IMR-90 (cell line): ENCODE measurements around the gene PLIN5.

Experiments
- BHLHE40 ChIP-seq: fragments of 150-350 bp; IDR thresholded peaks from 2 replicates; pipeline ENCODE4 v1.6.1; 2016; ENCODE audit warnings: mild to moderate bottlenecking, low read depth, low read length
- CEBPB ChIP-seq: IDR thresholded peaks from 2 replicates; pipeline ENCODE4 v1.6.1; 2012; ENCODE audit warnings: low read depth, low read length, improper control_type of control experiment
- ELK1 ChIP-seq: fragments of 150-350 bp; IDR thresholded peaks from 2 replicates; pipeline ENCODE4 v1.6.1; 2016; ENCODE audit warnings: low read depth, mild to moderate bottlenecking, low read length, moderate library complexity, borderline replicate concordance
- MAFK ChIP-seq: IDR thresholded peaks from 2 replicates; pipeline ENCODE4 v1.6.1; 2012; ENCODE audit warnings: low read depth, low read length, improper control_type of control experiment
- MXI1 ChIP-seq: IDR thresholded peaks from 2 replicates; pipeline ENCODE4 v1.6.1; 2012; ENCODE audit warnings: low read depth, mild to moderate bottlenecking, low read length, moderate library complexity, borderline replicate concordance
- POLR2A ChIP-seq: IDR thresholded peaks from 2 replicates; pipeline ENCODE4 v1.6.1; 2012; ENCODE audit warnings: mild to moderate bottlenecking, low read depth, low read length
- RAD21 ChIP-seq: IDR thresholded peaks from 2 replicates; pipeline ENCODE4 v1.6.1; 2012; ENCODE audit warnings: low read length, improper control_type of control experiment
- SMC3 ChIP-seq: fragments of 150-350 bp; IDR thresholded peaks from 2 replicates; pipeline ENCODE4 v1.6.1; 2016; ENCODE audit warnings: low read depth, mild to moderate bottlenecking, antibody characterized with exemption, low read length, moderate library complexity
- TF ChIP-seq, protein P1 (sequence below): conservative IDR thresholded peaks from 2 replicates; pipeline ENCODE4 v1.5.1; 2012; ENCODE audit warnings: mild to moderate bottlenecking, low read depth, low read length, improper control_type of control experiment

DNA sequence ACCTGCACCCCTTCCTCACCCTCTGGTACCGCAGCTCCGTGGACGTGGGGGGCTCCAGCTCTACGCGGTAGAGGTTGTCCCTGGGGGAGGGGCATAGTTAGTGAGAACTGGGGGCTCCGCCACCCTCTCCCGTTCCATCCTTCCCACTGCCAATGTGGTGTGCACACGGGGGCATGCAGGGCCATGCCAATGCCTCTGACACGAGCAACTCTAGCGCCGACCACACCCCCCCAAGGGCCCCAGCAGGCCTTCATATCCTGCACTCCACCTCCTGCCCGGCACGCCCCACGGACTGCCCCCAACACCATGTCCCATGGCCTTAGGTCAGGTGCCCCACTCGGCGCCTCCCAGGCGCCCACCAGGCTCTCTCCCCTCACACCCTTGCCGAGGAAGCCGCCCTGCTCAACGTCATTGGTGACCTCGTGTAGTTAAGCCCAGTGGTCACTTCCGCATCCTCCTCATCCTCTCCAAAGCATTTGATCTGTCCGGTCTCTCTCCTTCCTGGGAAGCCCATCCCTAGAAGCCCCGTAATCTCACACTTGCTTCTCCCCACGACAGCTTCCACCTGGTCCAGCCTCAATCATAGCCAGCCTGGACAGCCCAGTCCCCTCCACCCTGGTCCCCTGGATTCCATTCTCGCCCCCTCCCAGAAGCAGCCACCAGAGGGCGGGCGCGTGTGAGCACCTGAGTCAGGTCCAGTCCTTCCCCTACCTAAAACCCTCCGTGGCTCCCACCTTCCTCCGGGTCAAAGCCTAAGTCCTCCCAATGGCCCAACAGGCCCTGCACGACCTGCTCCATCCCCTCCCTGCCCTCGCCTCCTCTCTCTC, 22.3 kb upstream of the PLIN5 start:
- TF ChIP-seq POLR2A (no peak), RAD21 (no peak), ELK1 (no peak), MXI1 (no peak), SMC3 (no peak), CEBPB (no peak), MAFK (no peak), BHLHE40 (no peak)
- TF ChIP-seq, protein P1, sequence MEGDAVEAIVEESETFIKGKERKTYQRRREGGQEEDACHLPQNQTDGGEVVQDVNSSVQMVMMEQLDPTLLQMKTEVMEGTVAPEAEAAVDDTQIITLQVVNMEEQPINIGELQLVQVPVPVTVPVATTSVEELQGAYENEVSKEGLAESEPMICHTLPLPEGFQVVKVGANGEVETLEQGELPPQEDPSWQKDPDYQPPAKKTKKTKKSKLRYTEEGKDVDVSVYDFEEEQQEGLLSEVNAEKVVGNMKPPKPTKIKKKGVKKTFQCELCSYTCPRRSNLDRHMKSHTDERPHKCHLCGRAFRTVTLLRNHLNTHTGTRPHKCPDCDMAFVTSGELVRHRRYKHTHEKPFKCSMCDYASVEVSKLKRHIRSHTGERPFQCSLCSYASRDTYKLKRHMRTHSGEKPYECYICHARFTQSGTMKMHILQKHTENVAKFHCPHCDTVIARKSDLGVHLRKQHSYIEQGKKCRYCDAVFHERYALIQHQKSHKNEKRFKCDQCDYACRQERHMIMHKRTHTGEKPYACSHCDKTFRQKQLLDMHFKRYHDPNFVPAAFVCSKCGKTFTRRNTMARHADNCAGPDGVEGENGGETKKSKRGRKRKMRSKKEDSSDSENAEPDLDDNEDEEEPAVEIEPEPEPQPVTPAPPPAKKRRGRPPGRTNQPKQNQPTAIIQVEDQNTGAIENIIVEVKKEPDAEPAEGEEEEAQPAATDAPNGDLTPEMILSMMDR, result no peak
